CD8-positive, alpha-beta memory T cell (primary cell): ENCODE data around the gene DCTN4. TPM values are rescaled to one million over a fixed set of nuclear protein-coding genes. Genes with fewer than 3 reads are reported as not detected.

Source experiments
- CTCF ChIA-PET: fragments of 350-600 bp; sonication (Branson Sonifier 250); formaldehyde crosslinking; loops from one replicate; lab custom pipeline; 2021; ENCODE audit warnings: antibody characterized with exemption; lab: Charles Lee
- POLR2A ChIA-PET: fragments of 350-600 bp; sonication (Branson Sonifier 250); formaldehyde crosslinking; loops from one replicate; lab custom pipeline; 2021; ENCODE audit warnings: antibody characterized with exemption; lab: Charles Lee
- DNase-seq, 5 donors: peaks; one replicate each; pipeline versions ENCODE4 v3.0.0 to v3.0.0-alpha.2; 2020 to 2022; ENCODE audit warnings: mixed read lengths in 1 of 5
- H3K27ac ChIP-seq: one replicate; pipeline ENCODE4 v1.7.0; 2013; ENCODE audit warnings: low read depth, mild to moderate bottlenecking, low read length, moderate library complexity
- H3K27me3 ChIP-seq: 2 replicates; pipeline ENCODE4 v1.7.0; 2013; ENCODE audit warnings: low read length, mild to moderate bottlenecking; ENCODE audit not compliant: insufficient read depth, poor library complexity, severe bottlenecking
- H3K36me3 ChIP-seq: 2 replicates; pipeline ENCODE4 v1.7.0; 2013; ENCODE audit warnings: mild to moderate bottlenecking, low read length, moderate library complexity; ENCODE audit not compliant: insufficient read depth
- H3K4me1 ChIP-seq: 2 replicates; pipeline ENCODE4 v1.7.0; 2013; ENCODE audit warnings: mild to moderate bottlenecking, low read length, moderate library complexity; ENCODE audit not compliant: insufficient read depth
- H3K4me3 ChIP-seq: 2 replicates; pipeline ENCODE4 v1.7.0; 2013; ENCODE audit warnings: mild to moderate bottlenecking, low read length
- H3K9me3 ChIP-seq: 2 replicates; pipeline ENCODE4 v1.7.0; 2013; ENCODE audit warnings: mild to moderate bottlenecking, low read length
- H3K27ac Mint-ChIP-seq, 8 donors: one replicate each; pipeline ENCODE4 v1.8.0; 2020 to 2021; ENCODE audit warnings: mixed read lengths in 8 of 8, mild to moderate bottlenecking in 6 of 8, inconsistent platforms in 3 of 8, moderate library complexity in 3 of 8
- H3K27me3 Mint-ChIP-seq, 2 donors: one replicate each; pipeline ENCODE4 v1.8.0; 2020 to 2021; ENCODE audit warnings: mixed read lengths in 2 of 2, mild to moderate bottlenecking in 1 of 2, moderate library complexity in 1 of 2
- H3K36me3 Mint-ChIP-seq, 3 donors: one replicate each; pipeline ENCODE4 v1.8.0; 2020 to 2021; ENCODE audit warnings: mixed read lengths in 3 of 3, inconsistent platforms in 1 of 3, mild to moderate bottlenecking in 1 of 3
- H3K4me1 Mint-ChIP-seq, 3 donors: one replicate each; pipeline ENCODE4 v1.8.0; 2020 to 2021; ENCODE audit warnings: mixed read lengths in 3 of 3, inconsistent platforms in 1 of 3, mild to moderate bottlenecking in 1 of 3
- H3K4me3 Mint-ChIP-seq, 7 donors: one replicate each; pipeline ENCODE4 v1.8.0; 2020 to 2021; ENCODE audit warnings: mixed read lengths in 7 of 7, mild to moderate bottlenecking in 6 of 7, moderate library complexity in 4 of 7, inconsistent platforms in 2 of 7
- H3K9me3 Mint-ChIP-seq, 5 donors: one replicate each; pipeline ENCODE4 v1.8.0; 2020 to 2022; ENCODE audit warnings: mixed read lengths in 5 of 5, mild to moderate bottlenecking in 3 of 5, moderate library complexity in 2 of 5, inconsistent platforms in 1 of 5
- polyA plus RNA-seq: library from polyadenylated mRNA; unstranded; fragments of 300-500 nt; fragmentation: Illumina TruSeq; gene quantifications from one replicate; pipeline ENCODE4 v1.2.3, GENCODE V29; 2021
- total RNA-seq, 2 experiments: library from RNA; stranded (reverse); gene quantifications; one replicate each; pipeline ENCODE4 v1.2.3, GENCODE V29; 2021

DCTN4 gene
- total and polyA plus RNA-seq, 3 experiments from 2014 or later, result 10.4 to 39.6 (median 37.0) TPM

GRCh38 chr5:150734579-150735384 is 24.0 kb downstream of the DCTN4 start:
- Histone ChIP-seq H3K4me3 (no peak overlapping the region), H3K4me1 (peaks cover 5% of the 10 kb centered on the region), H3K36me3 (peaks cover 39% of the 10 kb centered on the region), H3K9me3 (no peaks in the 10 kb centered on the region), H3K27me3 (no peaks in the 10 kb centered on the region), H3K27ac (peak overlapping the region; percentile 45)
- peaks cover 0 to 10% (median 4%) of the 10 kb centered on the region in 5 donors for H3K9me3 Mint-ChIP-seq
- no peak for DNase-seq
- H3K27me3 Mint-ChIP-seq, result no peaks in the 10 kb centered on the region
- H3K4me3 Mint-ChIP-seq, result no peak overlapping the region
- peak overlapping the region in 5 of 8 donors; percentile 7 to 69 (median 49) for H3K27ac Mint-ChIP-seq
- peaks cover 38 to 92% (median 41%) of the 10 kb centered on the region in 3 donors for H3K36me3 Mint-ChIP-seq
- CTCF ChIA-PET, result interaction anchor here (1.1 to 1.8 kb wide), 3 partner anchors 34 to 112 kb away, joined by 3 to 4 read pairs (median 3); partner anchors contain the start of gene RBM22
- peaks cover 33 to 57% (median 54%) of the 10 kb centered on the region in 3 donors for H3K4me1 Mint-ChIP-seq
- POLR2A ChIA-PET, result no interaction called here

- no peak overlapping the region for H3K4me3 Mint-ChIP-seq
- H3K9me3 ChIP-seq, result no peaks in the 10 kb centered on the region
- CTCF ChIA-PET, result interaction anchor here (1.4 kb wide), 1 partner anchor 31 kb away, joined by 4 read pairs; the partner anchor contains the start of gene RBM22
- no peak for DNase-seq
- POLR2A ChIA-PET, result no interaction called here
- H3K36me3 ChIP-seq, result peaks cover 42% of the 10 kb centered on the region
- no peaks in the 10 kb centered on the region for H3K4me1 ChIP-seq
- H3K4me1 Mint-ChIP-seq, result peaks cover 11 to 29% (median 23%) of the 10 kb centered on the region in 3 donors
- no peaks in the 10 kb centered on the region for H3K27me3 Mint-ChIP-seq
- H3K27me3 ChIP-seq, result no peaks in the 10 kb centered on the region
- no peak overlapping the region for H3K27ac ChIP-seq
- no peak overlapping the region for H3K4me3 ChIP-seq
- peaks cover 0 to 6% (median 4%) of the 10 kb centered on the region in 5 donors for H3K9me3 Mint-ChIP-seq
- no peak overlapping the region for H3K27ac Mint-ChIP-seq
- peaks cover 26 to 88% (median 36%) of the 10 kb centered on the region in 3 donors for H3K36me3 Mint-ChIP-seq
Measured at GRCh38 chr5:150731669-150732242, 27.1 kb downstream of the DCTN4 start.

GRCh38 chr5:150729859-150730258 is 29.0 kb downstream of the DCTN4 start:
- Mint-ChIP-seq H3K36me3 (peaks cover 17 to 85% (median 28%) of the 10 kb centered on the region in 3 donors), H3K27ac (peak overlapping the region in 1 of 8 donors; percentile 39), H3K9me3 (no peaks in the 10 kb centered on the region), H3K4me3 (no peak overlapping the region), H3K4me1 (peaks cover 5 to 11% (median 6%) of the 10 kb centered on the region in 3 donors), H3K27me3 (no peaks in the 10 kb centered on the region)
- peaks cover 44% of the 10 kb centered on the region for H3K36me3 ChIP-seq
- no peaks in the 10 kb centered on the region for H3K9me3 ChIP-seq
- no peak overlapping the region for H3K4me3 ChIP-seq
- no peak for DNase-seq
- POLR2A ChIA-PET, result no interaction called here
- no peaks in the 10 kb centered on the region for H3K4me1 ChIP-seq
- CTCF ChIA-PET, result no interaction called here
- H3K27ac ChIP-seq, result no peak overlapping the region
- no peaks in the 10 kb centered on the region for H3K27me3 ChIP-seq

GRCh38 chr5:150723845-150724244 is 35.0 kb downstream of the DCTN4 start:
- Histone ChIP-seq H3K27me3 (no peaks in the 10 kb centered on the region), H3K27ac (no peak overlapping the region), H3K9me3 (no peaks in the 10 kb centered on the region), H3K4me3 (peak overlapping the region; percentile 8), H3K36me3 (peaks cover 50% of the 10 kb centered on the region), H3K4me1 (no peaks in the 10 kb centered on the region)
- ChIA-PET CTCF (no interaction called here), POLR2A (no interaction called here)
- no peaks in the 10 kb centered on the region for H3K4me1 Mint-ChIP-seq
- H3K9me3 Mint-ChIP-seq, result no peaks in the 10 kb centered on the region
- no peak overlapping the region for H3K4me3 Mint-ChIP-seq
- no peaks in the 10 kb centered on the region for H3K27me3 Mint-ChIP-seq
- H3K27ac Mint-ChIP-seq, result no peak overlapping the region
- H3K36me3 Mint-ChIP-seq, result peaks cover 13 to 86% (median 29%) of the 10 kb centered on the region in 3 donors
- no peak for DNase-seq

GRCh38 chr5:150710165-150710564 is 48.7 kb downstream of the DCTN4 start:
- ChIA-PET CTCF (interaction anchor here (2.2 kb wide), 1 partner anchor 10 kb away, joined by 13 read pairs; the partner anchor contains the start of gene RBM22), POLR2A (no interaction called here)
- Mint-ChIP-seq H3K36me3 (peaks cover 0 to 68% (median 16%) of the 10 kb centered on the region in 3 donors), H3K9me3 (no peaks in the 10 kb centered on the region), H3K4me1 (no peaks in the 10 kb centered on the region), H3K27ac (no peak overlapping the region), H3K4me3 (no peak overlapping the region), H3K27me3 (no peaks in the 10 kb centered on the region)
- Histone ChIP-seq H3K36me3 (peaks cover 29% of the 10 kb centered on the region), H3K4me3 (no peak overlapping the region), H3K27ac (no peak overlapping the region), H3K27me3 (no peaks in the 10 kb centered on the region), H3K4me1 (no peaks in the 10 kb centered on the region), H3K9me3 (no peaks in the 10 kb centered on the region)
- peak in 1 of 5 donors; percentile 8 for DNase-seq

GRCh38 chr5:150706776-150707390 is 51.9 kb downstream of the DCTN4 start:
- Histone ChIP-seq H3K4me1 (no peaks in the 10 kb centered on the region), H3K4me3 (no peak overlapping the region), H3K36me3 (peaks cover 21% of the 10 kb centered on the region), H3K9me3 (no peaks in the 10 kb centered on the region), H3K27ac (no peak overlapping the region), H3K27me3 (no peaks in the 10 kb centered on the region)
- H3K27ac Mint-ChIP-seq, result no peak overlapping the region
- ChIA-PET POLR2A (no interaction called here), CTCF (interaction anchor here (0.7 to 1.8 kb wide), 3 partner anchors 19 to 146 kb away, joined by 3 to 5 read pairs (median 4); partner anchors contain the start of gene IRGM)
- no peak overlapping the region for H3K4me3 Mint-ChIP-seq
- H3K4me1 Mint-ChIP-seq, result no peaks in the 10 kb centered on the region
- H3K27me3 Mint-ChIP-seq, result no peaks in the 10 kb centered on the region
- peaks cover 0 to 44% (median 16%) of the 10 kb centered on the region in 3 donors for H3K36me3 Mint-ChIP-seq
- DNase-seq, result no peak
- no peaks in the 10 kb centered on the region for H3K9me3 Mint-ChIP-seq

- Histone ChIP-seq H3K27me3 (no peaks in the 10 kb centered on the region), H3K4me1 (peaks cover 21% of the 10 kb centered on the region), H3K36me3 (peaks cover 3% of the 10 kb centered on the region), H3K4me3 (no peak overlapping the region), H3K9me3 (no peaks in the 10 kb centered on the region), H3K27ac (no peak overlapping the region)
- CTCF ChIA-PET, result interaction anchor here (1.4 to 1.6 kb wide), 2 partner anchors 9 to 75 kb away, joined by 3 to 4 read pairs; partner anchors contain the start of gene SMIM3
- DNase-seq, result no peak
- Mint-ChIP-seq H3K4me3 (peak overlapping the region in 1 of 7 donors; percentile 82), H3K9me3 (no peaks in the 10 kb centered on the region), H3K27me3 (no peaks in the 10 kb centered on the region), H3K27ac (peak overlapping the region in 2 of 8 donors; percentile 37 to 44), H3K36me3 (peaks cover 0 to 22% (median 12%) of the 10 kb centered on the region in 3 donors), H3K4me1 (no peaks in the 10 kb centered on the region)
- POLR2A ChIA-PET, result no interaction called here
Measured at GRCh38 chr5:150703762-150704161, 55.1 kb downstream of the DCTN4 start.
